ENCODE data around the gene TTC19. TPM values are rescaled to one million over a fixed set of nuclear protein-coding genes. Genes with fewer than 3 reads are reported as not detected.

TTC19 gene
- total and polyA plus RNA-seq, 2 experiments from 2014 or later, result 31.8 to 46.5 TPM

DNA sequence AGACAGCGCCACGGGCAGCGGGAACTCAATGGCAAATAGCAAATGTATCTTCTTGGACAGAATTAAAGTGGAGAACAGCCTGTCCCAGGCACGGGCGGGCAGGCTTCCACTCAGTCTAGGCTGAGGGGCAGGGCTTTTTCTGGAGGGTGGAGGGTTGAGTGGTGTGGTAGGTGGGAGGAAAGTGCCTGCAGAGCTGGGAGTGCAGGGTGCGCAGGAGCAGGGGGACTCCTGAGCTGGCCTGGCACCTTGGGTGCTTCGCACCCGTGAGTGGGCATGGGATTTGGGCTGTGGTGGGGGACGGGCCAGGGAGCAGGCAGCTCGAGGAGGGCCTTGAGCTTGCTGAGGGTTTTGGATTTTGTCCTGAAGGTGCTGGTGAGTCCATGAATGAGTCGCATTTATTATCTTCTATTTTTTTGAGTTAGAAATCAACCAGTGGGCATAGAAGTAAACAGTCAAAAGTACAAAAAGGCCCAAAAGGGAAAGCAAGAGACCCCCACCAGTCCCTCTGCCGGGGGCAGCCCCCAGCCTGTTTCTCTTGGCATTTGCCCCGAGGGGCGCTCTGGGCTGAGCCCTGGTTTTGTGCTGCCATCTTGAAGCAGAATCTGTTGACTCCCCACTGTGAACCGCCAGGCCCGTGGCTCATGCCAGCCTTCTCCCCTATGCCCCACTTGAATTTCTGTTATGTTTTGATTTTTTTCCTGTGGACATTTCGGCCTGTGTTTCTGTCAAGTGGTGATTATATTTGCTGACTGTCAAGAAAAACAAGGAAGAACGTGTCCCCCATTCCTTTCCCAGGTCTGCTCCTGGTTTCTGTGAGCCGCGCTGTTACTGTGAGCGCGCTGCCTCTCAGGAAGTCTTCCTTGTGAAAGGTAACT is 46.5 kb upstream of the TTC19 start:
- no peak for DNase-seq (ENCODE audit: low spot score)
- Histone ChIP-seq H3K79me2 (peaks cover 12% of the 10 kb centered on the region), H4K20me1 (ENCODE audit: insufficient read depth, poor library complexity, severe bottlenecking) (no peaks in the 10 kb centered on the region), H3K36me3 (replicated peaks; ENCODE audit: insufficient read depth, low read depth) (no peaks in the 10 kb centered on the region), H3K4me2 (no peak overlapping the region), H3K27ac (no peak overlapping the region), H3K27me3 (no peaks in the 10 kb centered on the region), H3K9me3 (ENCODE audit: low read depth) (no peaks in the 10 kb centered on the region), H3K4me3 (no peak overlapping the region), H3K4me1 (ENCODE audit: insufficient read depth) (no peaks in the 10 kb centered on the region), H3K9me2 (replicated peaks; ENCODE audit: insufficient read depth) (no peaks in the 10 kb centered on the region), H2AFZ (no peak overlapping the region)
- TF ChIP-seq EZH2 (IDR thresholded peaks at IDR 0.05; ENCODE audit: borderline replicate concordance), result no peak
- no peak for TF ChIP-seq EZH2phosphoT487 (IDR thresholded peaks at IDR 0.05; ENCODE audit: low read depth, severe bottlenecking, unreplicated experiment)
- TF ChIP-seq, protein P1, sequence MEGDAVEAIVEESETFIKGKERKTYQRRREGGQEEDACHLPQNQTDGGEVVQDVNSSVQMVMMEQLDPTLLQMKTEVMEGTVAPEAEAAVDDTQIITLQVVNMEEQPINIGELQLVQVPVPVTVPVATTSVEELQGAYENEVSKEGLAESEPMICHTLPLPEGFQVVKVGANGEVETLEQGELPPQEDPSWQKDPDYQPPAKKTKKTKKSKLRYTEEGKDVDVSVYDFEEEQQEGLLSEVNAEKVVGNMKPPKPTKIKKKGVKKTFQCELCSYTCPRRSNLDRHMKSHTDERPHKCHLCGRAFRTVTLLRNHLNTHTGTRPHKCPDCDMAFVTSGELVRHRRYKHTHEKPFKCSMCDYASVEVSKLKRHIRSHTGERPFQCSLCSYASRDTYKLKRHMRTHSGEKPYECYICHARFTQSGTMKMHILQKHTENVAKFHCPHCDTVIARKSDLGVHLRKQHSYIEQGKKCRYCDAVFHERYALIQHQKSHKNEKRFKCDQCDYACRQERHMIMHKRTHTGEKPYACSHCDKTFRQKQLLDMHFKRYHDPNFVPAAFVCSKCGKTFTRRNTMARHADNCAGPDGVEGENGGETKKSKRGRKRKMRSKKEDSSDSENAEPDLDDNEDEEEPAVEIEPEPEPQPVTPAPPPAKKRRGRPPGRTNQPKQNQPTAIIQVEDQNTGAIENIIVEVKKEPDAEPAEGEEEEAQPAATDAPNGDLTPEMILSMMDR (IDR thresholded peaks at IDR 0.05; ENCODE audit: poor library complexity), result no peak
- 77% methylated on average over 22 of the region's 22 CpGs for WGBS (ENCODE audit: low lambda C conversion rate, missing lambda C conversion rate)

DNA sequence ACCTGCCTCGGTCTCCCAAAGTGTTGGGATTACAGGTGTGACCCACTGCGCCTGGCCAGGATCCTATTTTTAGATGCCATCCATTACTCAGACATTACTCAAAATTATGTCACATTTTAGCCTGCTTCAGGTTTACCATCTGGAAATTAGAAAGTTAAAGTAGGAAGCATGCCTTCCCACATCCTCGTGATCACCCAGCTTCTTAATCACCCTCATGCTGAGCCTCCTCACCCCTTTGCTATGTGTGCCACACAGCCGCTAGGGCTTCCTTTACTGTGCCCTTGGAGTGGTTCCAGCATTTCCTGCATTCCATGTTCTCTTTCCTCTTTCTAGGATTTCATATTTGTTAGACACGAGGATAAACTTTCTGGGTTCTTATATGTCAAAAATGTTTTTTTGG is 45.4 kb upstream of the TTC19 start:
- DNase-seq (ENCODE audit: low spot score), result no peak
- Histone ChIP-seq H4K20me1 (ENCODE audit: insufficient read depth, poor library complexity, severe bottlenecking) (no peaks in the 10 kb centered on the region), H3K4me2 (no peak overlapping the region), H3K9me2 (replicated peaks; ENCODE audit: insufficient read depth) (no peaks in the 10 kb centered on the region), H3K4me3 (no peak overlapping the region), H3K36me3 (replicated peaks; ENCODE audit: insufficient read depth, low read depth) (no peaks in the 10 kb centered on the region), H3K27me3 (no peaks in the 10 kb centered on the region), H3K9me3 (ENCODE audit: low read depth) (no peaks in the 10 kb centered on the region), H3K79me2 (peaks cover 3% of the 10 kb centered on the region), H2AFZ (no peak overlapping the region), H3K4me1 (ENCODE audit: insufficient read depth) (peaks cover 5% of the 10 kb centered on the region), H3K27ac (no peak overlapping the region)
- 82% methylated on average over 5 of the region's 5 CpGs for WGBS (ENCODE audit: low lambda C conversion rate, missing lambda C conversion rate)
- TF ChIP-seq EZH2phosphoT487 (IDR thresholded peaks at IDR 0.05; ENCODE audit: low read depth, severe bottlenecking, unreplicated experiment), result no peak
- TF ChIP-seq, protein P1 (IDR thresholded peaks at IDR 0.05; ENCODE audit: poor library complexity), result no peak
- no peak for TF ChIP-seq EZH2 (IDR thresholded peaks at IDR 0.05; ENCODE audit: borderline replicate concordance)

DNA sequence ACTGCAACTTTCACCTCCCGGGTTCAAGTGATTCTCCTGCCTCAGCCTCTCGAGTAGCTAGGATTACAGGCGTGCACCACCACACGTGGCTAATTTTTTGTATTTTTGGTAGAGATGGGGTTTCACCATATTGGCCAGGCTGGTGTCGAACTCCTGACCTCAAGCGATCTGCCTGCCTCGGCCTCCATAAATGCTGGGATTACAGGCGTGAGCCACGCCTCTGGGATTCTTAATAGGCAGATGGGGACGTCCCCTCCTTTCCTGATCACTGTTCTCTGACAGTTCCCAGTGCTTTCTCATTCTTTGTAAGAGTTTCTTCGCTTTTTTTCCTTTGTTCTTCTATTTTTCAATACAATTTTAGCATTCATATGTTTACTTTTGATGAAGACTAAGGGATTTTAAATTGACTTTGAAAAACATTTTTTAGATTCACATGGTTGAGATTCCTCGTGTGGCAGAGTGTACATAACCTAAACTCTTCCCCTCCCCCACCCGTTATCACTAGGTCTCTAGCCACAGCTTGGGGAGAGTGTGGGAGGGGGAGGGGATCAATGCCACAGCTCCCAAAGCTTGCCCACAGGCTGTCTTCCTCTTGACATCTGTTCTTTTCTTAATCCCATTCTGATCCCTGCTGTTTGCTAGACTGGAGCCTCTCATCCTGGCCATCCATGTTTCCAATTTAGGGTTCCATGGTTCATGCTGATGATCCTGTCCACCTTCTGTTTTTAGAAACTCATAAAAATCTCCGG is 43.7 kb upstream of the TTC19 start:
- Histone ChIP-seq H3K9me2 (replicated peaks; ENCODE audit: insufficient read depth) (no peaks in the 10 kb centered on the region), H4K20me1 (ENCODE audit: insufficient read depth, poor library complexity, severe bottlenecking) (no peaks in the 10 kb centered on the region), H3K4me3 (no peak overlapping the region), H3K9me3 (ENCODE audit: low read depth) (no peaks in the 10 kb centered on the region), H3K36me3 (replicated peaks; ENCODE audit: insufficient read depth, low read depth) (no peaks in the 10 kb centered on the region), H3K79me2 (peaks cover 2% of the 10 kb centered on the region), H3K27ac (no peak overlapping the region), H3K27me3 (no peaks in the 10 kb centered on the region), H3K4me2 (no peak overlapping the region), H3K4me1 (ENCODE audit: insufficient read depth) (peaks cover 5% of the 10 kb centered on the region), H2AFZ (no peak overlapping the region)
- TF ChIP-seq EZH2phosphoT487 (IDR thresholded peaks at IDR 0.05; ENCODE audit: low read depth, severe bottlenecking, unreplicated experiment) (no peak), EZH2 (IDR thresholded peaks at IDR 0.05; ENCODE audit: borderline replicate concordance) (no peak)
- TF ChIP-seq, protein P1 (IDR thresholded peaks at IDR 0.05; ENCODE audit: poor library complexity), result no peak
- DNase-seq (ENCODE audit: low spot score), result no peak
- 70% methylated on average over 14 of the region's 14 CpGs for WGBS (ENCODE audit: low lambda C conversion rate, missing lambda C conversion rate)
